GM21529 (cell line): Measurements from ENCODE around the gene KEL.

ENCODE experiments used
- ATAC-seq: cut with Tn5 transposase; IDR thresholded peaks from one replicate; pipeline ENCODE4 v1.9.1; 2021; ENCODE audit not compliant: unreplicated experiment

The KEL gene

GRCh38 chr7:142899661-142900060, 62.5 kb downstream of the KEL start:
- no peak for ATAC-seq

DNA sequence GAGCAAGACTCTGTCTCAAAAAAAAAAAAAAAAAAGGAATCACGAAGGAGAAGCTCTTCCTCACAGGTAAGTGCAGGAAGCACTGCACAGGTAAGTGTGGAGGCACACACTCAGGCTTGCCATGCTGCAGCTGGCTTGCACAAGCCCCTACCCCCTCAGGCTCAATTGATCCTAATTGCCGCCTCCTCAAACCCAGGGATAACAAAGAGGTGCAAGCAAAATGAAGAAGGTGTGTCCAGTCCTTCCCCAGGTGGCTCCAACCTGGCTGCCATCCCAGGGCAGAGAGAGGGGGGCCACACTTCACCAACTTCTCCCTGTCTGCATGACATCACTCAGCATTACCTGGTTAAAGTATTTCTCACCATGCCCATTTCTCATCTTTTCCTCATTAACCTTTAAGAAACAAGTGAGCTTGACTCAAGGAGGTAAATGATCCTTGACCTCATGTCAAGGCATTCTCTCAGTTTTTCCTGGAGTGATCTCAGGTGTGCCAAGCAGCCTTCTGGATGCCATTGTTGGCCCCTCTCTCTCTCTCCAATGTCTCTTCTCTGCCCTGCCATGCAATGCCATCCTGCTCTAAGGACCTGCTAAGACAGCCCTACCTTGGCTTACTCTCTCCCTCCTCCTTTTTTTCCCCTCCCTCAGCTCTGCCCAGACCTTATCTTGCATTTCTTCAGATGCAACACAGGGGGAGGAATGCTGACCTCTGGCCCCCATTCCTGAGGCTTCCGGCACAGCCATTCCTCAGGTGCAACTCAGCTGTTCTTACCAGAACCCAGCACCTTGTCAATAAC, 63.6 kb downstream of the KEL start:
- no peak for ATAC-seq

GRCh38 chr7:142897691-142898090, 64.5 kb downstream of the KEL start:
- ATAC-seq = no peak

GRCh38 chr7:142896741-142897379, 65.3 kb downstream of the KEL start:
- ATAC-seq = no peak

GRCh38 chr7:142896151-142896550, 66.0 kb downstream of the KEL start:
- no peak for ATAC-seq

DNA sequence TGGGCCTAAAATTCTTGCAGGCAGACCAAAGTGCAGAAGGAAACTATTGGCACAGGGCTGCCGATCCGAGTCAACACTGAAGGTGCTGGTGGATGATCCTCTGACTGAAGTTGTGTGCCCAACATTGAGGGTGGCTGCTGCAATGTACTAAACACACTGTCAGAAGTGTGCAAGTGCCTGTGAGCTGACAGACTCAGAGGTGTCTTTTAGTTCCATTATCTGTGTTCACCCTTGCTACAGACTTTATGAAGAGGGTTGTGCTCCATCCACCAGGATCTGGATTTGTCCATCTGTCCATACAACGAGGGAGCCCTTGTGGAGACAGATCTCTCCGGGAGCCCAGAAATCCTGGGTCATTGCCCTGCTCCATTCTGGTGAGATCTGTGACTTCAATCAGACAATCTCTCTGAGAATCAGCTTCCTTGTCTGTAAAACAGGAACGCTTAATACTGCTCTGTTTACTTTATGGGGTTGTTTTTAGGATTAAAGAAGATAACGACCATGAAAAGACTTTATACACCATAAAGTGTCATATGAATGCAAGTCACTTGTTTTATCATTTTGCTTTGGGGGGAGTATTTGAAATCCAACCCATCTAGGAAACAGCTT, 67.1 kb downstream of the KEL start:
- ATAC-seq = no peak

- no peak for ATAC-seq
Observed at GRCh38 chr7:142894112-142894984, 67.8 kb downstream of the KEL start.

GRCh38 chr7:142892951-142893350, 69.2 kb downstream of the KEL start:
- ATAC-seq = no peak

- ATAC-seq = no peak
Observed at GRCh38 chr7:142891490-142892082, 70.6 kb downstream of the KEL start.
